Left cardiac atrium (tissue), 4 donors: ENCODE measurements around the gene FOXE1. TPM values are rescaled to one million over a fixed set of nuclear protein-coding genes. Genes with fewer than 3 reads are reported as not detected.

Experiments
- ATAC-seq, 2 donors: fragments of 200-7000 bp; cut with Tn5 transposase; one replicate each; pipeline ENCODE4 v1.9.1; 2020; ENCODE audit warnings: mild to moderate bottlenecking in 2 of 2, moderate library complexity in 2 of 2
- DNase-seq: peaks from one replicate; pipeline ENCODE4 v3.0.0-alpha.2; 2020
- intact Hi-C, 2 donors: fragments of 100-400 bp; cut with DNase I; formaldehyde crosslinking; loops; one replicate each; pipeline versions ENCODE4 v1.14.1 to v1.15.1; 2022 to 2023
- long read RNA-seq: library from polyadenylated mRNA; unstranded; transcript quantifications from one replicate; pipeline ENCODE4 v2.0.0, GENCODE V29; 2021
- total RNA-seq, 2 donors: library from RNA; stranded (reverse); fragmentation: NEBNext Ultra II Directional; extraction: Animal tissue kit (Norgen Biotek cat#: 25700); gene quantifications; one replicate each; pipeline ENCODE4 v1.2.1, GENCODE V29; 2021
- donor health status: DM: no; HTN: yes; CAD: no.
- donor health status: DM: no; HTN: yes; CAD: no; lungs with severe emphysema.
- donor health status: DM: yes; HTN: yes; CAD: no.
- donor health status: Dilated cardiomyopathy.

The FOXE1 gene
- not detected for total RNA-seq
- long read RNA-seq: 0 reads

- intact Hi-C loops: no loop called here
- ATAC-seq: peak; percentile 37 to 41
- DNase-seq: no peak
Observed at GRCh38 chr9:97853056-97853843, at the start of gene FOXE1. Gene FOXE1 (plus strand): TSS chr9:97853226. CDS start chr9:97853915, 689 bp downstream.

GRCh38 chr9:97804059-97804365, 49.0 kb upstream of the FOXE1 start:
- ATAC-seq: no peak
- intact Hi-C loops: no loop called here
- DNase-seq: no peak

GRCh38 chr9:97806721-97807120, 46.3 kb upstream of the FOXE1 start:
- DNase-seq: no peak
- intact Hi-C loops: no loop called here
- no peak for ATAC-seq

GRCh38 chr9:97807681-97808080, 45.3 kb upstream of the FOXE1 start:
- ATAC-seq (no peak), DNase-seq (no peak)
- intact Hi-C loops: no loop called here

DNA sequence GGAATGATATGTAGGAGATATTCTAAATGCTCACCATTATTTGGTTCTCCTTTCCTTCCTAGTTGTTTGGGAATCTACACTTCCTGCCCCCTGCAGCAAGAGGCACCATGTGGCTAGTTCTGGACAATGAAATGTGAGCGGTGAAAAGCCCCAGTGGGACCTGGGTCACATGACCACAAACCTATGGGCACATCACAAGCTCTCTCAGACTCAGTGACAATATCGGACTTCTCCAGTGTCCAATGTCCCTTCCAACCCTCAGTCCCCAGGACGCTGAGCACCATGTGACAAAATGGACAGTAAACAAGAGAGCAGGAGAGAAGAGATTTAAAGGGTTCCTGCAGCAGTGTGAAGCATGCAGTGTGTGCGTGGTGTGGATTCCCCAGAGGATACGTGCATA, 44.6 kb upstream of the FOXE1 start:
- no peak for ATAC-seq
- intact Hi-C loops: no loop called here
- no peak for DNase-seq

DNA sequence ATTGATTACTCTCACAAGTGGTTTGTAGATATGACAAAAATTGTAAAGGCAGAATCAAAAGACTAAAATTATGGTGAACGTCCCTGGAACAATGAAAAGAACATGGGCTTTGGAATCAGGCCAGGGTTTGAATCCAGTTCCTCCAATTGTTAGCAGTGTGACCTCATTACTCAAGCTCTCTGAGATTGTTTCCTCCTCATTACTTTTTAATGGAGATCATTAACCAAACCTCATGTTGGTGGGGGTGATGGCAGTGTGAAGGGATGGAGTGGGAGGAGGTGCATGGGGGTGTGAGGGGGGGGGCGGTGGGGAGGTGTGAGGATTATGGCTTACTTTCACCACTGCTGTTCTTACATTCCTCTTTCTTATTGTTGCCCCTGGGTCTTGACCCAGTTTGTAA, 44.1 kb upstream of the FOXE1 start:
- ATAC-seq: no peak
- intact Hi-C loops: no loop called here
- no peak for DNase-seq

- DNase-seq: no peak
- intact Hi-C loops: no loop called here
- no peak for ATAC-seq
Observed at GRCh38 chr9:97809666-97810344, 43.2 kb upstream of the FOXE1 start.

DNA sequence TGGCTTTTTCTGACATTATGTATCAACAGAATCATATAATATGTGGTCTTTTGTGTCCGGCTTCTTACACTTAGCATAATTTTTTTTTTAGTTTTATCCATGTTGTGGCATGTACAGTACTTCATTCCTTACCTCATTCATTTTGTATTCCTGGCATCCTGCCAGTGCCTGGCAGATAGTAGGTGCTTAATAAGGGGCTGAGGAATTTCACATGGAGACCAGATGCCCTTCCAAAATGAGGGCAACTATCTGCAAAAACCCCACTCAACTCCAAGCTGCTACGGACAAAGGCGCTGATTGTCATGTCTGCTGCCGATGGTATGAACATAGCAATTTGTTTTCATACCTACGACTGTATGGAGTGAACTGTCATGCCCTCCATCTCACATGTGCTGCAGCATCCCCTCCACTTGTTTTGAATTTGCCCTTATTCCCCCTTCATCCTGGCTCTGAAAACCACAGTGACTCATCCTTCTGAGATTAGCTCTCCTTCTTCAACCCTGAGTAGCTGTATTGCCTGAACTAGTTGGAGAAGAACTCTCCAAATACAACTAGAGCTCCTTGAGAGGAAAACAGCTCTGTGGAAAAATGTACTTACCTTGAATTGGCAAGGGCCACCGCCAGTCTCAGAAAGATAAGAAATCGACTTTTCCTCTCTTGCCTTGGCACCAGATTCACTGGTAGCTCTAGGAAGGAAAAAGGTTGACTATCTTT, 41.3 kb upstream of the FOXE1 start:
- ATAC-seq (peak in 1 of 2 donors; percentile 56), DNase-seq (no peak)
- intact Hi-C loops: no loop called here

GRCh38 chr9:97812247-97812543, 40.8 kb upstream of the FOXE1 start:
- no peak for DNase-seq
- ATAC-seq: no peak
- intact Hi-C loops: no loop called here

DNA sequence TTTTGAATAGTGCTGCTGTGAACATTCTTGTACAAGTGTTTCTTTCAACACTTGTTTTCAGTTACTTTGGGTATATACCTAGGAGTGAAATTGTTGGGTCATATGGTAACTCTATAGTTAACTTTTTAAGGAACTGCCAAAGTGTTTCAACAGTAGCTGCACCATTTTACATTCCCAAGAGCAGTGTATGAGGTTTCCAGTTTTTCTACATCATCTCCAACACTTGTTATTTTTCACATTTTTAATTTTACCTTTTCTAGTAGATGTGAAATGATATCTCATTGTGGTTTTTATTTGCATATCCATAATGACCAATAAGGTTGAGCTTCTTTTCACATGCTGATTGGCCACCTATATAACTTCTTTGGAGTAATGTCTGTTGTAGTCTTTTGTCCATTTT, 40.0 kb upstream of the FOXE1 start:
- DNase-seq (no peak), ATAC-seq (no peak)
- intact Hi-C loops: no loop called here

- intact Hi-C loops: no loop called here
Observed at GRCh38 chr9:97819735-97820134, 33.3 kb upstream of the FOXE1 start.

GRCh38 chr9:97820373-97820772, 32.7 kb upstream of the FOXE1 start:
- no peak for DNase-seq
- intact Hi-C loops: no loop called here
- no peak for ATAC-seq

More at GRCh38 chr9:97819735-97820134, 33.3 kb upstream of the FOXE1 start:
- ATAC-seq (no peak), DNase-seq (no peak)

GRCh38 chr9:97830884-97831829, 21.9 kb upstream of the FOXE1 start:
- no peak for ATAC-seq

GRCh38 chr9:97831843-97832636, 21.0 kb upstream of the FOXE1 start:
- ATAC-seq (no peak), DNase-seq (no peak)
- intact Hi-C loops: no loop called here

More at GRCh38 chr9:97830884-97831829, 21.9 kb upstream of the FOXE1 start:
- DNase-seq: no peak
- intact Hi-C loops: no loop called here

DNA sequence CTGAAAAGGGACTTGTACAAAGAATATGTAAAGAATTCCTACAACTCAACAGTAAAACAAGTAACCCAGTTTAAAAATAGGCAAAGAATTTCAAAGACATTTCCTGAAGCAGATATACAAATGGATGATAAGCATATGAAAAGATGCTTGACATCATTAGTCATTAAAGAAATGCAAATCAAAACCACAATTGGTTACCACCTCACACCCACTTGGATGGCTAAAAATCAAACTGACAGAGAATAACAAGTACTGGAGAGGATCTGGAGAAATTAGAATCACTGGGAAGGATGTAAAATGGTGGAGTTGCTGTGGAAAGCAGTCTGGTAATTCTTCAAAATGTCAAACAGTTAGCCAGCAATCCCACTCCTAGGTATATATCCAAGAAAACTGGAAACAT, 12.5 kb upstream of the FOXE1 start:
- intact Hi-C loops: no loop called here
- no peak for DNase-seq
- no peak for ATAC-seq

DNA sequence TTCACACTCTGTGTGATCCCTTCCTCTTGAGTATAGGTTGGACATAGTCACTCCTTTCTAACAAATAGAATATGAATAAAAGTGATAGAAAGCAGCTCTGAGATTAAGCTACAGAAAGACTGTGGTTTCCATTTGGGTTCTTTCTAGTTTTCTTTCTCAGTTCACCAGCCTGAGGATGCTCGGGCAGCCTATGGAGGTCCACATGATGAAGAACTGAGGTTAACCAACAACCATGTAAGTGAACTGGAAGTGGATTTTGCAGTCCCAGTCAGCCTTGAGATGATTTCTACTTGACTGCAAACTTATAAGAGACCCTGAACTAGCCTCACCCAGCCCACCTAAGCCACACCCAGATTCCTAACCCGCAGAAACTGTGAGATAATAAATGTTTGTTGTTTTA, 10.1 kb upstream of the FOXE1 start:
- intact Hi-C loops: no loop called here
- ATAC-seq (no peak), DNase-seq (no peak)

DNA sequence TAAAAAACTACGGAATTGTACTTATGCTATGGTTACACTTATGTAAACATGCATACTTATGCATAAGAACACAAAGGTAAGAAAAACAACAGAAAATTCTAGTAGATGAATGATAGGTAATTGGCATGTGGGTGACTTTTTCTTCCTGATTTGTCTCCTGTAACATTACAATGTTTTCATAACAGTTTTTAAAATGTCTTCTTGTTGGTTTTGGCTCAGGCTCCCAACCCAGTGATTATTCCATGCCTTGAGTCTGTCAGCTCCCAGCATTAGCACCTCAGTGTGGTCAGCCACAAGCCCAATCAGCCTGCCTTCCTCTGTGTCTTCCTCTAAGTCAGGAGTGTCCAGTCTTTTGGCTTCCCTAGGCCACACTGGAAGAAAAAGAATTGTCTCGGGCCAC, 7.9 kb upstream of the FOXE1 start:
- intact Hi-C loops: no loop called here
- DNase-seq (no peak), ATAC-seq (no peak)

DNA sequence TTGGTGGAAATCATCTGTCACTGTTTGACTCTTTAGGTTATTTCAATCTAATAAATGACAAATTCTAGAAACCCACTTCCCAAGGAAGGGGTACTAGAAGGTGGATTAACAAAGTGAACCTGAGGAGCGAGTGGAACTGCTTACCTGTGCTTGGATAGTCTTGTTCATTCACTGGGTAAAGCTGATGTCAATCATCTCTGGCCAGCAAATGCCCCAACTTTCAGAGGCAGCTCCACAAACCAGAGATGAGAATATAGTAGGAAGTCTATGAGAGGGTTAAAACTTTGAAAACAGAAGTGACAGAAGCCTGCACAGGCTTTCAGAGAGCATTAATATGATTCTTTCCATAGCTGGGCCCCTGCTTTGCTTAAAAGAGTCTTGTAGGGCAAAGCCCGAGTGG, 7.3 kb upstream of the FOXE1 start:
- ATAC-seq: no peak
- intact Hi-C loops: no loop called here
- no peak for DNase-seq

DNA sequence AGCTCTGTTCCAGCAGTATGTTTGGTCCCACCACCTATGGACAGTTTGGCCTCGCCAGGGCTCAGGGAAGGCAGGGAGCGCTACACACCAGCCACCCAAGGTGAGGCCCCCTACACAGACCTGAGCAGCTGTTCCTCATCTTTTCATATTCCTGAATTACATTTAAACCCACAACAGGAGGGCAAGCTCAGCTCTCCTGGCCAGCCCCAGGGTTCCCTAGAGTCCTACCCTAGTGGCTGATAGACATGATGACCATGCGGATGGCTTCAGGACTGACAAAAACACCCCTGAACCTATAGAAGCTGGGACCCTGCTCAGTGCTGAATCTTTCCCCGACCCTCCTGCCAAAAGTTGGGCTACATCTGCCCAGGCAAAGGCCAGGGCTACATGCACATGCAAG, 6.7 kb upstream of the FOXE1 start:
- no peak for ATAC-seq
- intact Hi-C loops: no loop called here
- no peak for DNase-seq
